ENCODE results near the gene MED12L. TPM values are rescaled to one million over a fixed set of nuclear protein-coding genes. Genes with fewer than 3 reads are reported as not detected.
"Not testable (repeated sequence)": the region's sequence is repeated elsewhere in the genome, so short reads cannot be mapped to it uniquely, and the experiment has no call there.

The MED12L gene
- total and polyA plus RNA-seq, 3 experiments from 2014 or later, result 0.02 to 1.8 (median 1.7) TPM

DNA sequence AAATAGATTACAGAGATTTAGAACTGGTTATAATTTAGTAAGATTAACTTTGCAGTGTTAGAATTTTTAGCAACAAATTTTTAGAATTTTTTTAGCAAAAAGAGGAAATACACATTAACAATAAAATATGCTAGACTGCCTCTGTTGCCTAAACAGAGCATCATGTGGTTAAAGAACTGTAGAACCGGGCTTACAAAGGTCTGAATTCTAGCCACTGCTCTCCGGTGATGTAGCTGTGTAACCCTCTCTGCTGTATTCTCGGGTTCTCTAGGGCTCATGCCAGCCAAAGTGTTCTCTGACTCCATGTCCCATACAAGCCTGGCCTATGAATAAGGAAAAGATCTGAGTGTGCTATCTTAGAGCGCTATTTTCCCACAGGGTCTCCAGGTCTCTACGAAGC, 302.0 kb downstream of the MED12L start:
- Mint-ChIP-seq H3K4me3 (no peak overlapping the region), H3K27me3 (peaks cover 0 to 19% of the 10 kb centered on the region in 2 donors), H3K9me3 (no peaks in the 10 kb centered on the region), H3K36me3 (no peaks in the 10 kb centered on the region), H3K4me1 (peaks cover 0 to 13% (median 2%) of the 10 kb centered on the region in 3 donors), H3K27ac (no peak overlapping the region)
- Histone ChIP-seq H3K4me3 (ENCODE audit: low read length) (no peak overlapping the region), H3K4me1 (ENCODE audit: insufficient read depth, low read length) (no peaks in the 10 kb centered on the region), H3K27ac (ENCODE audit: low read depth, low read length) (no peak overlapping the region), H3K27me3 (ENCODE audit: insufficient read depth, low read length, poor library complexity, severe bottlenecking) (no peaks in the 10 kb centered on the region), H3K9me3 (ENCODE audit: low read length) (no peaks in the 10 kb centered on the region), H3K36me3 (ENCODE audit: insufficient read depth, low read length) (no peaks in the 10 kb centered on the region)
- CTCF ChIA-PET, result no interaction called here
- DNase-seq, result no peak
- POLR2A ChIA-PET, result interaction anchor here (0.7 kb wide), 1 partner anchor 517 kb away, joined by 3 read pairs; no protein-coding TSS in a partner anchor

GRCh38 chr3:151387842-151388241, 302.4 kb downstream of the MED12L start:
- POLR2A ChIA-PET, result no interaction called here
- peaks cover under 1 to 19% of the 10 kb centered on the region in 2 donors for H3K27me3 Mint-ChIP-seq

DNA sequence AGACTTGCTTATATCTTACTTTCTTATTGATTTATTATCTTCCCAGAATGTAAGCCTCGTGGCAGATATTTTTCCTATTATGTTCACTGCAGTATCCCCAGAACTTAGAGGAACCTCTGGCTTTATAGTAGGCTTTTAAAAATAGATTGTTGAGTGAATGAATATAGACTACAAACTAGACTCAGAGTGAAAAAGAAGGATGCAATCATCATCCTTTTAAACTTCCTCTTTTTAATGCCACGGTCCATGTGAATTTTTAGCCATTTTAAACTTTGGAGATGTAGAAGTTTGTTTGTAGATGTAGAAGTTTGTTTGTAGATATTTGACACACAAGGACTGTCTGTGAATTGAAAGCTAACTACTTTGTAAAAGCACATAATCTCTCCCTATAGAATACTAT, 306.3 kb downstream of the MED12L start:
- ChIA-PET CTCF (no interaction called here), POLR2A (no interaction called here)
- no peaks in the 10 kb centered on the region for H3K27me3 ChIP-seq (ENCODE audit: insufficient read depth, low read length, poor library complexity, severe bottlenecking)

More at GRCh38 chr3:151387842-151388241, 302.4 kb downstream of the MED12L start:
- H3K27me3 ChIP-seq (ENCODE audit: insufficient read depth, low read length, poor library complexity, severe bottlenecking), result no peaks in the 10 kb centered on the region
- no peaks in the 10 kb centered on the region for H3K4me1 ChIP-seq (ENCODE audit: insufficient read depth, low read length)
- H3K36me3 Mint-ChIP-seq, result no peaks in the 10 kb centered on the region
- no peaks in the 10 kb centered on the region for H3K9me3 Mint-ChIP-seq
- H3K4me3 Mint-ChIP-seq, result no peak overlapping the region
- peaks cover 0 to 13% (median 2%) of the 10 kb centered on the region in 3 donors for H3K4me1 Mint-ChIP-seq
- no peak overlapping the region for H3K27ac ChIP-seq (ENCODE audit: low read depth, low read length)
- H3K27ac Mint-ChIP-seq, result no peak overlapping the region
- DNase-seq, result no peak
- CTCF ChIA-PET, result no interaction called here
- H3K4me3 ChIP-seq (ENCODE audit: low read length), result no peak overlapping the region
- H3K9me3 ChIP-seq (ENCODE audit: low read length), result no peaks in the 10 kb centered on the region
- no peaks in the 10 kb centered on the region for H3K36me3 ChIP-seq (ENCODE audit: insufficient read depth, low read length)

DNA sequence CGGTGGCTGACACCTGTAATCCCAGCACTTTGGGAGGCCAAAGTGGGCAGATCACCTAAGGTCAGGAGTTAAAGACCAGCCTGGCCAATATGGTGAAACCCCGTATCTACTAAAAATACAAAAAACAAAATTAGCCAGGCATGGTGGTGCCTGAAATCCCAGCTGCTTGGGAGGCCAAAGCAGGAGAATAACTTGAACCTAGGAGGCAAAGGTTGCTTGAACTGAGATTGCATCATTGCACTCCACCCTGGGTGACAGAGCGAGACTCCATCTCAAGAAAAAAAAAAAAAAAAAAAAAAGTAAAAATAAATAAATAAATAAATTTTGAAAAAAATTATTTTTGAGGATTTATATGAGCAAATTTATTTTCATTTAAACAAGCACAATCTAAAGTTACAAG, 306.7 kb downstream of the MED12L start:
- H3K4me3 Mint-ChIP-seq; H3K36me3 ChIP-seq (ENCODE audit: insufficient read depth, low read length); CTCF ChIA-PET; POLR2A ChIA-PET; H3K27me3 ChIP-seq (ENCODE audit: insufficient read depth, low read length, poor library complexity, severe bottlenecking); H3K4me3 ChIP-seq (ENCODE audit: low read length); H3K27ac ChIP-seq (ENCODE audit: low read depth, low read length); H3K27ac Mint-ChIP-seq; H3K9me3 ChIP-seq (ENCODE audit: low read length); H3K4me1 ChIP-seq (ENCODE audit: insufficient read depth, low read length); DNase-seq; H3K9me3 Mint-ChIP-seq; H3K36me3 Mint-ChIP-seq; H3K4me1 Mint-ChIP-seq: not testable (repeated sequence)
- peaks cover 3 to 24% of the 10 kb centered on the region in 2 donors for H3K27me3 Mint-ChIP-seq

More for the DNA sequence above, 306.3 kb downstream of the MED12L start:
- Mint-ChIP-seq H3K4me1 (no peaks in the 10 kb centered on the region), H3K27ac (no peak overlapping the region), H3K27me3 (peaks cover 3 to 24% of the 10 kb centered on the region in 2 donors), H3K36me3 (no peaks in the 10 kb centered on the region), H3K9me3 (no peaks in the 10 kb centered on the region), H3K4me3 (no peak overlapping the region)
- Histone ChIP-seq H3K4me1 (ENCODE audit: insufficient read depth, low read length) (no peaks in the 10 kb centered on the region), H3K4me3 (ENCODE audit: low read length) (no peak overlapping the region), H3K36me3 (ENCODE audit: insufficient read depth, low read length) (no peaks in the 10 kb centered on the region), H3K9me3 (ENCODE audit: low read length) (no peaks in the 10 kb centered on the region), H3K27ac (ENCODE audit: low read depth, low read length) (no peak overlapping the region)
- DNase-seq, result no peak

DNA sequence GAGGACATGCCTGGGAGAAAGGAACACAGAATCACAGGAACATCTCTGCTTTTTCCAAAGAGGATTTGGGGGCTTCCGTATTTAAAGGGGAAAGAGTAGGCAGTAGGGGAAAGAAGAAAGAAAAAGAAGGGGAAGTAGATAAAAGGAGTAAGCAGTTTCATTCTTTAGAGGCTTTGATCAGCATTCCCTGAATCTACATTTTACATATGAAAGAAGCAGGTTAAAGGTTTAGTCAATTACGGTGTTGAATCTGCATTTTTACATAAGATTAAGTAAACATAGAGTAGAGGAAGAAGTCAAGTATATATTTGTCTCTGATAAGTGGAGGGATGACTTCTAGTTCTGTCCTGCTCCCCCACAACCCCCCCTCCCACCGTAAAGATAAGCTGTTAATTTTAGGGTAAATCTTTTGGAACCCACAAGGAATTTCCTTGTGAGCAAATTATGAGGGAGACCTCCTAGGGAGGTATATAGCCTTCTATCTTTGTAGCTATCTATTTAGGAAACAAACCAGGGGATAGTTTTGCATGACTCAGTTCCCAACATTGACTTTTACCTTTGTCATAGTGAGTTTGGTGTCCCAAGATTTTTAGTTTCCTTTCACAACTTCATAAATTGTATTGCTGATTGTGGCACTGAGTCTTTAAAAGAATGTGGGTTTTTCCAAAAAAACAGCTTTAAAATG, 307.8 kb downstream of the MED12L start:
- peaks cover 3 to 24% of the 10 kb centered on the region in 2 donors for H3K27me3 Mint-ChIP-seq
- CTCF ChIA-PET, result no interaction called here

GRCh38 chr3:151393941-151394340, 308.5 kb downstream of the MED12L start:
- Histone ChIP-seq H3K4me1 (ENCODE audit: insufficient read depth, low read length) (no peaks in the 10 kb centered on the region), H3K36me3 (ENCODE audit: insufficient read depth, low read length) (no peaks in the 10 kb centered on the region), H3K27me3 (ENCODE audit: insufficient read depth, low read length, poor library complexity, severe bottlenecking) (no peaks in the 10 kb centered on the region), H3K4me3 (ENCODE audit: low read length) (no peak overlapping the region), H3K9me3 (ENCODE audit: low read length) (no peaks in the 10 kb centered on the region), H3K27ac (ENCODE audit: low read depth, low read length) (no peak overlapping the region)
- no peak overlapping the region for H3K27ac Mint-ChIP-seq
- H3K4me1 Mint-ChIP-seq, result no peaks in the 10 kb centered on the region
- H3K9me3 Mint-ChIP-seq, result no peaks in the 10 kb centered on the region
- ChIA-PET POLR2A (no interaction called here), CTCF (no interaction called here)
- H3K4me3 Mint-ChIP-seq, result no peak overlapping the region
- peaks cover 3 to 24% of the 10 kb centered on the region in 2 donors for H3K27me3 Mint-ChIP-seq
- H3K36me3 Mint-ChIP-seq, result no peaks in the 10 kb centered on the region
- DNase-seq, result no peak

More for the DNA sequence above, 307.8 kb downstream of the MED12L start:
- H3K4me3 ChIP-seq (ENCODE audit: low read length), result no peak overlapping the region
- no peak overlapping the region for H3K4me3 Mint-ChIP-seq
- no peaks in the 10 kb centered on the region for H3K9me3 Mint-ChIP-seq
- no peak overlapping the region for H3K27ac ChIP-seq (ENCODE audit: low read depth, low read length)
- DNase-seq, result no peak
- H3K36me3 Mint-ChIP-seq, result no peaks in the 10 kb centered on the region
- H3K27me3 ChIP-seq (ENCODE audit: insufficient read depth, low read length, poor library complexity, severe bottlenecking), result no peaks in the 10 kb centered on the region
- H3K9me3 ChIP-seq (ENCODE audit: low read length), result no peaks in the 10 kb centered on the region
- H3K4me1 Mint-ChIP-seq, result no peaks in the 10 kb centered on the region
- H3K27ac Mint-ChIP-seq, result no peak overlapping the region
- POLR2A ChIA-PET, result no interaction called here
- no peaks in the 10 kb centered on the region for H3K4me1 ChIP-seq (ENCODE audit: insufficient read depth, low read length)
- H3K36me3 ChIP-seq (ENCODE audit: insufficient read depth, low read length), result no peaks in the 10 kb centered on the region

DNA sequence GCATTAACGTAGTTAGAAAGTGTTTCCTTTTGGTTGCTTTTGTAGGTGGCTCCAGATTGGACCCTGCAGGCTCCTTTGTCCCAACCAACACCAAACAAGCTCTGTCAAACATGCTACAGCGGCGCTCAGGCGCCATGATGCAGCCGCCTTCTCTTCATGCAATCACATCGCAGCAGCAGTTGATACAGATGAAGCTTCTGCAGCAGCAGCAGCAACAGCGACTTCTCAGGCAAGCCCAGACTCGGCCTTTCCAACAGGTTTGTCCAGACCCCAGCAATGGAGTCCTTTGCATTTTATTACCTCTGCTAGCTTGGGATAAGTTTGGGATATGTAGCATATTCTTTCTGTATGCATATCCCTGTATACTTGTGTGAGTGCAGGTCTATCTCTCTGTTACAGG, 309.1 kb downstream of the MED12L start:
- Histone ChIP-seq H3K27ac (ENCODE audit: low read depth, low read length) (no peak overlapping the region), H3K9me3 (ENCODE audit: low read length) (no peaks in the 10 kb centered on the region), H3K4me3 (ENCODE audit: low read length) (no peak overlapping the region), H3K4me1 (ENCODE audit: insufficient read depth, low read length) (no peaks in the 10 kb centered on the region), H3K36me3 (ENCODE audit: insufficient read depth, low read length) (no peaks in the 10 kb centered on the region), H3K27me3 (ENCODE audit: insufficient read depth, low read length, poor library complexity, severe bottlenecking) (no peaks in the 10 kb centered on the region)
- Mint-ChIP-seq H3K36me3 (no peaks in the 10 kb centered on the region), H3K27ac (no peak overlapping the region), H3K4me1 (no peaks in the 10 kb centered on the region), H3K27me3 (peaks cover 3 to 18% of the 10 kb centered on the region in 2 donors), H3K4me3 (no peak overlapping the region), H3K9me3 (no peaks in the 10 kb centered on the region)
- no peak for DNase-seq
- ChIA-PET POLR2A (no interaction called here), CTCF (no interaction called here)

DNA sequence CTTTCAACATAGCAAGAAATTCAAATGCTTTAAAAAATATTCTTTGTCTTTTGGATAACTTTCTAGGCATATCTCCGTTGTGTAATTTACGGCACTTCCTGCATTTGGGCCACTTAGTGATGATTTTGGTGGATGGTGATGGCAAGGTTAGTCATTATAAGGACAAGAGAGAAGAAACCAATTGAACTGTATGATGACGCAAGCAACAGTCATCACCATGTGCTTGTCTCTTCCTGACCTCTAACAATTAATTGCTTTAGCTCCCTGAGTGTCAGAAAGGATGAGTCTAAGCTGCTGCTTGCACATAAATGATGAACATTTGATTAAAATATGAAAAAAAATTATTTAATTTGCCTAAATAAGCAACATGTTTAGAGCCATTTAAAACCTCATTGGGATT, 310.3 kb downstream of the MED12L start:
- Histone ChIP-seq H3K36me3 (ENCODE audit: insufficient read depth, low read length) (no peaks in the 10 kb centered on the region), H3K27ac (ENCODE audit: low read depth, low read length) (no peak overlapping the region), H3K4me3 (ENCODE audit: low read length) (no peak overlapping the region), H3K27me3 (ENCODE audit: insufficient read depth, low read length, poor library complexity, severe bottlenecking) (no peaks in the 10 kb centered on the region), H3K4me1 (ENCODE audit: insufficient read depth, low read length) (no peaks in the 10 kb centered on the region), H3K9me3 (ENCODE audit: low read length) (no peaks in the 10 kb centered on the region)
- no peak for DNase-seq
- no peaks in the 10 kb centered on the region for H3K36me3 Mint-ChIP-seq
- POLR2A ChIA-PET, result no interaction called here
- peaks cover 3 to 25% of the 10 kb centered on the region in 2 donors for H3K27me3 Mint-ChIP-seq
- H3K27ac Mint-ChIP-seq, result no peak overlapping the region
- CTCF ChIA-PET, result interaction anchor here (1.2 kb wide), 1 partner anchor 17 kb away, joined by 4 read pairs; no protein-coding TSS in a partner anchor
- no peaks in the 10 kb centered on the region for H3K4me1 Mint-ChIP-seq
- H3K9me3 Mint-ChIP-seq, result no peaks in the 10 kb centered on the region
- no peak overlapping the region for H3K4me3 Mint-ChIP-seq
